ENCODE results near the gene IL17RE.

The IL17RE gene

DNA sequence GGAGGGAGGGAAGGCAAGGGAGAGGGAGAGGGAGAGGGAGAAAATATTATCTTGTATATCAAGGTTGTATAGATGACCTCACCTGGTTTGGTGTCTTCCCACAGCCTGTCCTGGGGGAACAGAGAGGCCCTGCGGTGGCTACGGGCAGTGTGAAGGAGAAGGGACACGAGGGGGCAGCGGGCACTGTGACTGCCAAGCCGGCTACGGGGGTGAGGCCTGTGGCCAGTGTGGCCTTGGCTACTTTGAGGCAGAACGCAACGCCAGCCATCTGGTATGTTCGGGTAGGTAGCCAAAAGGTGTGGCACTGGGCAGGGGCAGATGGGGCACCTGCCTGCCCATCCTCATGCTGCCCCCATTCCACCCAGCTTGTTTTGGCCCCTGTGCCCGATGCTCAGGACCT is 38.1 kb downstream of the IL17RE start:
- TF ChIP-seq PAX5 (IDR thresholded peaks at IDR 0.05; ENCODE audit: insufficient read depth, low read length, severe bottlenecking), result no peak
- no peak for TF ChIP-seq SPI1 (IDR thresholded peaks at IDR 0.05; ENCODE audit: low read depth, low read length)
- TF ChIP-seq POLR2AphosphoS5 (IDR thresholded peaks at IDR 0.05; ENCODE audit: low read depth, low read length), result no peak
- no peak for TF ChIP-seq POLR2A (IDR thresholded peaks at IDR 0.05; ENCODE audit: low read depth, low read length)
- no peak for TF ChIP-seq TAF1 (IDR thresholded peaks at IDR 0.05; ENCODE audit: low read depth, low read length)
- TF ChIP-seq POU2F2 (IDR thresholded peaks at IDR 0.05; ENCODE audit: low read depth, low read length), result no peak
- FAIRE-seq (no peak), DNase-seq (ENCODE audit: insufficient read length, low spot score) (no peak)

DNA sequence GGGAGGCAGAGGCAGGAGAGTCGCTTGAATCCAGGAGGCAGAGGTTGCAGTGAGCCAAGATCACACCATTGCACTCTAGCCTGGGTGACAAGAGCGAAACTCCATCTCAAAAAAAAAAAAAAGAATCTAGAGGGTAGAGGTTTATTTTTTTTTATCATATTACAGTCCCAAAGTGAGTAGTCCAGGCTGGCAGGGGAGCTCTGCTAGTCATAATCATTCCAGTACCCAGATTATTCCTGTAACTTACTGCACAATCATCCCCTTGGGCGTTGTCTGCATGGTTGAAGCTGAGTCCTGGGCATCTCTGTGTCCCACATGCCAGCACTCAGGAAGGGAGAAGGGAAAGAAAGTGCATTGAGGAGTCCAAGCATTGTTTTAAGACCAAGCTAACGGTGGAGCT is 39.5 kb downstream of the IL17RE start:
- FAIRE-seq, result no peak

DNA sequence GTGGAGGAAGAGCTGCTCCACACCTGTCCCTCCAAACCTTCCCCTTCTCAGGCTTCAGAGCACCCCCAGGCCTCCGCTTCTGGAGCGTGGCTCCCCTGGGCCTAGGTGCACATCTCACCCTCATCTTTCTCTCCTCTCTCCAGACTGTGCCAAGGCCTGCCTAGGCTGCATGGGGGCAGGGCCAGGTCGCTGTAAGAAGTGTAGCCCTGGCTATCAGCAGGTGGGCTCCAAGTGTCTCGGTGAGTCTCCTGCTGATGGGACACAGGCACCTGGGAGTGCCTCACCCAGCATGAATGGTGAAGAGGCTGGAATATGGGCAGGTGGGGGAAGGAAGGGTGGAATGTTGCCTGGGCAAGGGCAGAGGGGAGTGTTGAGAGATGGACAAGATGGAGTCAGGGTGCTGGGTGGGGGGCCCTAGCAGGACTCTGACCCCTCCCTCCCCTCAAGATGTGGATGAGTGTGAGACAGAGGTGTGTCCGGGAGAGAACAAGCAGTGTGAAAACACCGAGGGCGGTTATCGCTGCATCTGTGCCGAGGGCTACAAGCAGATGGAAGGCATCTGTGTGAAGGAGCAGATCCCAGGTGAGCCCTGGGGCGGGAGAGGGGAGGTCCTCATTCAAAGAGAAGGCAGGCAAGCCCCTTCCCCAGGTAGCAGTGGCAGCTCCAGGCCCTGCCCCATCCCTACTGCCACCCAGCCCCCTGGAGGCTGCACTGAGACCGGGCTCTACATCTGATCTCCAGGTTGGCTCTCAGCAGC is 40.5 kb downstream of the IL17RE start:
- no peak for DNase-seq (ENCODE audit: insufficient read length, low spot score)
- no peak for FAIRE-seq
- TF ChIP-seq POLR2A (IDR thresholded peaks at IDR 0.05; ENCODE audit: low read depth, low read length) (no peak), PAX5 (IDR thresholded peaks at IDR 0.05; ENCODE audit: insufficient read depth, low read length, severe bottlenecking) (no peak), TAF1 (IDR thresholded peaks at IDR 0.05; ENCODE audit: low read depth, low read length) (no peak), POU2F2 (IDR thresholded peaks at IDR 0.05; ENCODE audit: low read depth, low read length) (no peak), SPI1 (IDR thresholded peaks at IDR 0.05; ENCODE audit: low read depth, low read length) (no peak), POLR2AphosphoS5 (IDR thresholded peaks at IDR 0.05; ENCODE audit: low read depth, low read length) (no peak)

More for the DNA sequence above, 39.5 kb downstream of the IL17RE start:
- TF ChIP-seq PAX5 (IDR thresholded peaks at IDR 0.05; ENCODE audit: insufficient read depth, low read length, severe bottlenecking), result no peak
- TF ChIP-seq SPI1 (IDR thresholded peaks at IDR 0.05; ENCODE audit: low read depth, low read length), result no peak
- TF ChIP-seq POLR2A (IDR thresholded peaks at IDR 0.05; ENCODE audit: low read depth, low read length), result no peak
- no peak for TF ChIP-seq TAF1 (IDR thresholded peaks at IDR 0.05; ENCODE audit: low read depth, low read length)
- TF ChIP-seq POLR2AphosphoS5 (IDR thresholded peaks at IDR 0.05; ENCODE audit: low read depth, low read length), result no peak
- TF ChIP-seq POU2F2 (IDR thresholded peaks at IDR 0.05; ENCODE audit: low read depth, low read length), result no peak
- DNase-seq (ENCODE audit: insufficient read length, low spot score), result no peak

- TF ChIP-seq POLR2AphosphoS5 (IDR thresholded peaks at IDR 0.05; ENCODE audit: low read depth, low read length) (no peak), PAX5 (IDR thresholded peaks at IDR 0.05; ENCODE audit: insufficient read depth, low read length, severe bottlenecking) (no peak)
- DNase-seq (ENCODE audit: insufficient read length, low spot score), result no peak
- no peak for FAIRE-seq
Observed at GRCh38 chr3:9944271-9944670, 41.6 kb downstream of the IL17RE start.

DNA sequence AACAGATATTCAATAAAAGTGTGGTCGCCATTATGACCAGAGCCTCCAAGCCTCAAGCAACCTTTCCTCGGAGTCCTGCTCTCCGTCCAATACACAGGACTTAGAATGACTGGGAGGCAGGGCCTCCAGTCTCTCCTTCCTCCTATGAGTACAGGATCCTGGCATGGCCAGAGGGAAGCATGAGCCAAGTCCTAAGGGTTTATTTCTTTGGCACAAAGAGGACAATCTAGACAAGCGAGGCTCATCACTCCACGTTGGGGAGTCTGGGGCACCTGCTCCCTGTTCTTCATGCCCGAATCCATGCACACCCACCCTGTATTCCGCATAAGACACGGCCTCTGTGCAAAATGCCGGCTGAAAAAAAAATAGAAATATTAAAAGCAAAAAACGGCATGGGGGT is 42.7 kb downstream of the IL17RE start:
- no peak for FAIRE-seq
- no peak for DNase-seq (ENCODE audit: insufficient read length, low spot score)
- no peak for TF ChIP-seq SPI1 (IDR thresholded peaks at IDR 0.05; ENCODE audit: low read depth, low read length)
- TF ChIP-seq POLR2A (IDR thresholded peaks at IDR 0.05; ENCODE audit: low read depth, low read length), result no peak
- no peak for TF ChIP-seq TAF1 (IDR thresholded peaks at IDR 0.05; ENCODE audit: low read depth, low read length)
- TF ChIP-seq POLR2AphosphoS5 (IDR thresholded peaks at IDR 0.05; ENCODE audit: low read depth, low read length), result no peak
- no peak for TF ChIP-seq POU2F2 (IDR thresholded peaks at IDR 0.05; ENCODE audit: low read depth, low read length)
- no peak for TF ChIP-seq PAX5 (IDR thresholded peaks at IDR 0.05; ENCODE audit: insufficient read depth, low read length, severe bottlenecking)

DNA sequence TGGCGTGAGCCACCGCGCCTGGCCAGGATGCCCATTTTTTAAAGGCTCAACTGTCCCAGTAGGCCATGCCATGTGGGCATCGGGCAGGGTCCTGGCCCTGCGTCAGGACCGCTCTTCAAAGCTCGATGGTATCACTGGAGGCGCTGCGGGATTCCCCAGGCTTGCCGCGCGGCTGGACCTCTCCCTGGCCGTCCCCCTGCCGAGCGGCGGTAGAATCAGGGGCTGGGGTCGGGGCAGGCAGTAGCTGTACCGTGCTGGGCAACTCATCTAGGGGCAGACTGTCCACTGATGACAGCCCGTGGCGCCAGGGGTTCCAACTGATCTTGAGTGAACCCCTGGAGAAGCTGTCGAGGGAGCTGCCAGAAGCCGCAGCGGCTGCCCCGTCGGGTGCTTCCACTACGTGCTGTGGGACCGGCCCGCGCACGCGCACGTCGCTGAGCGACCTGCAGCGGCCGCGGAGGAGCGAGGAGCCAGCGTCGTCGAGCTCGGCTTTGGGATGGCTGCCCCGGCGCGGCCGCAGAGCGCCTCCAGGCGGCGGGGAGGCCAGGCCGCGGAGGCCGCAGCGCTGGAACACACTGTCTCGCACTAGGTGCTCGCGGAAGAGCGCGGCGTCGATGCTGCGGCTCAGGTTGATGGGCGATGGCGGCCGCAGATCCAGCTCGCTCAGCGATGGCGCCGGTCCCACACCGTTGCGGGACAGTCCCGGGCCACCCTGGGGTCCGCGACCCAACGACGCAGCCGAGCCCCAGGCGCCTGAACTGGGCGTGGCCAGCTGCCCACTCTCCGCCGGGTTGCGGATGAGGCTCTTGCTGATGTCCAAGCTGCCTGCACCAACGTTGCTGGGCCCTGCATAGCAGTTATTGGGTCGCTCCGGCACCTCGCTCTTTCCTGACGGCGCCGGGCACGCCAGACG is 43.7 kb downstream of the IL17RE start:
- no peak for TF ChIP-seq SPI1 (IDR thresholded peaks at IDR 0.05; ENCODE audit: low read depth, low read length)
- no peak for TF ChIP-seq POLR2AphosphoS5 (IDR thresholded peaks at IDR 0.05; ENCODE audit: low read depth, low read length)
- TF ChIP-seq POU2F2 (IDR thresholded peaks at IDR 0.05; ENCODE audit: low read depth, low read length), result no peak
- TF ChIP-seq POLR2A (IDR thresholded peaks at IDR 0.05; ENCODE audit: low read depth, low read length), result no peak
- TF ChIP-seq PAX5 (IDR thresholded peaks at IDR 0.05; ENCODE audit: insufficient read depth, low read length, severe bottlenecking), result no peak
- no peak for TF ChIP-seq TAF1 (IDR thresholded peaks at IDR 0.05; ENCODE audit: low read depth, low read length)
- no peak for FAIRE-seq
- DNase-seq (ENCODE audit: insufficient read length, low spot score), result no peak

DNA sequence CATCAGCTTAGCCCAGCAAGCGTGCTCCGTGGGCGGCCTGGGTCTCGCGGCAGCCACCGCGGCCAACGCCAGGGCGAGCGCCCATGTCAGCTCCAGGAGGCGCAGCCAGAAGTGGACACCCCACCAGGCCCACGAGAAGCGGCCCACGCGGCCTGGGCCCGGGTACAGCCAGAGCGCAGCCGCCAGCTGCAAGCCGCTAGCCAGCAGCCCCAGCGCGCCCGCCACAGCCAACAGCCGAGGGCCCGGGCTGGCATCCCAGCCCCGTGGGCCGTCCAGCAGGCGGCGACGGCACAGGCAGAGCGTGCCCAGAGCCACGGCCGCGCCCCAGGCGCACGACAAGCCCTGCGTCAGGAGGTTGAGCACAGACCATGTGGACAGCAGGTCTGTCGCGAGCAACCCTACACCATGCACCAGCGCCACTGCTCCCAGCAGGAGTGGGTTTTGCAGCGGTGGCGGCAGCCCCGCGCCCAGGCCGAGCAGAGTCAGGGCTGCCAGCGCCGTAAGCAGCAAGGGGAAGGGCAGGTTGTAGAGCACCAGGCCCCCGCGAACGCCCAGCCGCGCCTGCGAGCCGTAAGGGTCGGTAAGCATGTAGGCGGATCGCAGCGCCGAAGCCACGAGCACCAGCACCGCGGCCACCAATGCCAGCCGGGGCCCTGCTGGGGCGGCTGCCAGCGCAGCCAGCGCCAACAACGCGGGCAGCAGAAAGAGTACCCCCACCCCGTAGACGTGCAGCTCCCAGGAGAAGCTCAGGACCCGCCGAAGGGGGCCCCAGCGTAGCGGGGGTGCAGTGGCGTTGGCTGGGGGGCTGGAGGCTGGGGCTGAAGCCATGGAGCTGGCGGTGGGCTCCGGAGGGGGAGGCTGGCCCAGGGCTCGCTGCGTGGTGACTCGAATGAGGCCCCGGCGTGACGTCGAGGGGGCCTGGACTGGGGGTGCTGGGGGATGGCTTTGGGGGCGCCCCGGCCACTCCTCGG is 44.7 kb downstream of the IL17RE start:
- FAIRE-seq, result no peak
- no peak for DNase-seq (ENCODE audit: insufficient read length, low spot score)
- TF ChIP-seq POLR2A (IDR thresholded peaks at IDR 0.05; ENCODE audit: low read depth, low read length), result no peak
- no peak for TF ChIP-seq TAF1 (IDR thresholded peaks at IDR 0.05; ENCODE audit: low read depth, low read length)
- TF ChIP-seq SPI1 (IDR thresholded peaks at IDR 0.05; ENCODE audit: low read depth, low read length), result no peak
- no peak for TF ChIP-seq POLR2AphosphoS5 (IDR thresholded peaks at IDR 0.05; ENCODE audit: low read depth, low read length)
- no peak for TF ChIP-seq PAX5 (IDR thresholded peaks at IDR 0.05; ENCODE audit: insufficient read depth, low read length, severe bottlenecking)
- no peak for TF ChIP-seq POU2F2 (IDR thresholded peaks at IDR 0.05; ENCODE audit: low read depth, low read length)

- no peak for FAIRE-seq
- TF ChIP-seq PAX5 (IDR thresholded peaks at IDR 0.05; ENCODE audit: insufficient read depth, low read length, severe bottlenecking), result no peak
- TF ChIP-seq POLR2A (IDR thresholded peaks at IDR 0.05; ENCODE audit: low read depth, low read length), result no peak
- no peak for TF ChIP-seq TAF1 (IDR thresholded peaks at IDR 0.05; ENCODE audit: low read depth, low read length)
- TF ChIP-seq SPI1 (IDR thresholded peaks at IDR 0.05; ENCODE audit: low read depth, low read length), result no peak
- no peak for TF ChIP-seq POU2F2 (IDR thresholded peaks at IDR 0.05; ENCODE audit: low read depth, low read length)
- TF ChIP-seq POLR2AphosphoS5 (IDR thresholded peaks at IDR 0.05; ENCODE audit: low read depth, low read length), result no peak
- DNase-seq (ENCODE audit: insufficient read length, low spot score), result no peak
Observed at GRCh38 chr3:9948586-9948985, 45.9 kb downstream of the IL17RE start.

Data from GM12891 (cell line).